K562 (cell line): ENCODE results near the gene CELA1.

Experiments
- BCOR ChIP-seq: fragments of 450-650 bp; IDR thresholded peaks from 2 replicates; pipeline ENCODE4 v1.6.1; 2016
- ELF4 ChIP-seq: fragments of 450-650 bp; formaldehyde crosslinking; IDR thresholded peaks from 2 replicates; pipeline ENCODE4 v1.4.0; 2022; ENCODE audit warnings: missing genetic modification characterization
- EP300 ChIP-seq: IDR thresholded peaks from 2 replicates; pipeline ENCODE4 v1.6.1; 2012; ENCODE audit warnings: low read length, improper control_type of control experiment
- JUNB ChIP-seq: fragments of 450-650 bp; formaldehyde crosslinking; conservative IDR thresholded peaks from 2 replicates; pipeline ENCODE4 v1.4.0; 2020; ENCODE audit warnings: mild to moderate bottlenecking
- MGA ChIP-seq: fragments of 450-650 bp; IDR thresholded peaks from 2 replicates; pipeline ENCODE4 v1.6.1; 2016; ENCODE audit warnings: mild to moderate bottlenecking, moderate library complexity
- POLR2AphosphoS5 ChIP-seq: IDR thresholded peaks from 2 replicates; pipeline ENCODE4 v1.6.1; 2011; ENCODE audit warnings: mild to moderate bottlenecking, low read depth, low read length, moderate library complexity; ENCODE audit not compliant: control insufficient read depth, insufficient read depth
- SP2 ChIP-seq: IDR thresholded peaks from 2 replicates; pipeline ENCODE4 v1.6.1; 2011; ENCODE audit warnings: mild to moderate bottlenecking, low read depth, low read length, moderate library complexity; ENCODE audit not compliant: poor library complexity, severe bottlenecking; ENCODE audit errors: extremely low read depth
- TCF7L2 ChIP-seq: fragments of 150-350 bp; IDR thresholded peaks from 2 replicates; pipeline ENCODE4 v1.6.1; 2016; ENCODE audit warnings: low read depth, mild to moderate bottlenecking, low read length, moderate library complexity
- TF ChIP-seq, protein P1 (sequence below), 2 experiments: fragments of 200-800 bp in 1 of 2; sonication (Bioruptor generic) in 1 of 2; sonication (generic) in 1 of 2; formaldehyde crosslinking in 1 of 2; IDR thresholded peaks in 1 of 2; conservative IDR thresholded peaks in 1 of 2; 2 replicates each; pipeline versions ENCODE4 v1.5.0 to v1.6.1; 2016 to 2020; ENCODE audit warnings: missing compliant biosample characterization in 1 of 2, missing genetic modification characterization in 1 of 2, missing genetic modification reagents in 1 of 2
- TF ChIP-seq, protein P2 (sequence below), 3 experiments: IDR thresholded peaks in 2 of 3; conservative IDR thresholded peaks in 1 of 3; 2 replicates each; pipeline ENCODE4 v1.5.1; 2011 to 2012; ENCODE audit warnings: low read length in 3 of 3, mild to moderate bottlenecking in 3 of 3, control low read depth in 2 of 3, improper control_type of control experiment in 1 of 3, inconsistent platforms in 1 of 3, low read depth in 1 of 3, mixed read lengths in 1 of 3, moderate library complexity in 1 of 3; ENCODE audit not compliant: insufficient read depth in 2 of 3
- TF ChIP-seq, protein P3 (sequence below): fragments of 450-650 bp; conservative IDR thresholded peaks from 2 replicates; pipeline ENCODE4 v1.6.1; 2016; ENCODE audit warnings: missing genetic modification characterization, low read depth, mild to moderate bottlenecking, control low read depth, missing compliant biosample characterization

DNA sequence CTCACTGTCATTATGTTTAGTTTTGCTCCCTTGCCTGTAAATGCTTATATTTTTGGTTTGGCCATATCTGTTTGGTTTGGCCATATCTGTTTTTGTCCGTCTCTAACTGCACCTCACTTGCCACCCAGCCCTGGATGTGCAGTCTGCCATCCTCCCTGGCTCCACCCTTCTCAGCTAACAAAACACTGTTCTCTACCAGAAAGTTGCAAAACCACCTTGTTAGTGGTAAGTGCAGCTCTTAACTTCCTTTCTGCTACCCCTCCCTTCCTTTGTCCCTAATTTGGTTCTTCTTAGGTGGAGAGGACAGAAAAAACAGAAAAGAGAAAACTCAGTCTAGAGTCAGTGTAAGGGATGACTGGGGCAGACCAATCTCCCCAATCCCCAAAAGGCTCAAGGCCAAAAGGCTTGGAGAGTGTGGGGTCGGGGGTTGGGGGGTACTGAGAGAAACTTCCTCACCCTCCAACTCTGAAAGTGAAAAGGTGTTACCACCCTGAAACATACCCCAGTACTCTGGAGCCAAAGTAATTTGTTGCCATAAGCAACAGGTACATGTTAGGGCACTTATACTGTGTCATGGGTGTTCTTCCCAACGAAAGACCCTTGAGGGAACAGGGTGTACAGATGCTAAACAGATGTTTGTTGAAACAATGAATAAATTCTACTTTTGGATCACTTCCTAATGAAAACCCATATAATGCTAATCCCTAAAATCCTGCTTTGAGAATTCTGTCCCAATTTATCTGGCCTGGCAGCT is 27.5 kb downstream of the CELA1 start:
- TF ChIP-seq MGA (no peak), TCF7L2 (no peak), SP2 (no peak), JUNB (CRISPR knock-in tag) (no peak), BCOR (no peak), POLR2AphosphoS5 (no peak), EP300 (no peak), ELF4 (no peak)
- TF ChIP-seq, protein P1, sequence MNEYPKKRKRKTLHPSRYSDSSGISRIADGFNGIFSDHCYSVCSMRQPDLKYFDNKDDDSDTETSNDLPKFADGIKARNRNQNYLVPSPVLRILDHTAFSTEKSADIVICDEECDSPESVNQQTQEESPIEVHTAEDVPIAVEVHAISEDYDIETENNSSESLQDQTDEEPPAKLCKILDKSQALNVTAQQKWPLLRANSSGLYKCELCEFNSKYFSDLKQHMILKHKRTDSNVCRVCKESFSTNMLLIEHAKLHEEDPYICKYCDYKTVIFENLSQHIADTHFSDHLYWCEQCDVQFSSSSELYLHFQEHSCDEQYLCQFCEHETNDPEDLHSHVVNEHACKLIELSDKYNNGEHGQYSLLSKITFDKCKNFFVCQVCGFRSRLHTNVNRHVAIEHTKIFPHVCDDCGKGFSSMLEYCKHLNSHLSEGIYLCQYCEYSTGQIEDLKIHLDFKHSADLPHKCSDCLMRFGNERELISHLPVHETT (CRISPR knock-in tag; conservative IDR thresholded peaks at IDR 0.05 in 1 of 2, IDR thresholded peaks at IDR 0.05 in 1 of 2) = no peak
- TF ChIP-seq, protein P2, sequence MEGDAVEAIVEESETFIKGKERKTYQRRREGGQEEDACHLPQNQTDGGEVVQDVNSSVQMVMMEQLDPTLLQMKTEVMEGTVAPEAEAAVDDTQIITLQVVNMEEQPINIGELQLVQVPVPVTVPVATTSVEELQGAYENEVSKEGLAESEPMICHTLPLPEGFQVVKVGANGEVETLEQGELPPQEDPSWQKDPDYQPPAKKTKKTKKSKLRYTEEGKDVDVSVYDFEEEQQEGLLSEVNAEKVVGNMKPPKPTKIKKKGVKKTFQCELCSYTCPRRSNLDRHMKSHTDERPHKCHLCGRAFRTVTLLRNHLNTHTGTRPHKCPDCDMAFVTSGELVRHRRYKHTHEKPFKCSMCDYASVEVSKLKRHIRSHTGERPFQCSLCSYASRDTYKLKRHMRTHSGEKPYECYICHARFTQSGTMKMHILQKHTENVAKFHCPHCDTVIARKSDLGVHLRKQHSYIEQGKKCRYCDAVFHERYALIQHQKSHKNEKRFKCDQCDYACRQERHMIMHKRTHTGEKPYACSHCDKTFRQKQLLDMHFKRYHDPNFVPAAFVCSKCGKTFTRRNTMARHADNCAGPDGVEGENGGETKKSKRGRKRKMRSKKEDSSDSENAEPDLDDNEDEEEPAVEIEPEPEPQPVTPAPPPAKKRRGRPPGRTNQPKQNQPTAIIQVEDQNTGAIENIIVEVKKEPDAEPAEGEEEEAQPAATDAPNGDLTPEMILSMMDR (IDR thresholded peaks at IDR 0.05 in 2 of 3, conservative IDR thresholded peaks at IDR 0.05 in 1 of 3; ENCODE audit: insufficient read depth in 2 of 3, low read depth in 1 of 3, low read length in 3 of 3) = no peak
- TF ChIP-seq, protein P3, sequence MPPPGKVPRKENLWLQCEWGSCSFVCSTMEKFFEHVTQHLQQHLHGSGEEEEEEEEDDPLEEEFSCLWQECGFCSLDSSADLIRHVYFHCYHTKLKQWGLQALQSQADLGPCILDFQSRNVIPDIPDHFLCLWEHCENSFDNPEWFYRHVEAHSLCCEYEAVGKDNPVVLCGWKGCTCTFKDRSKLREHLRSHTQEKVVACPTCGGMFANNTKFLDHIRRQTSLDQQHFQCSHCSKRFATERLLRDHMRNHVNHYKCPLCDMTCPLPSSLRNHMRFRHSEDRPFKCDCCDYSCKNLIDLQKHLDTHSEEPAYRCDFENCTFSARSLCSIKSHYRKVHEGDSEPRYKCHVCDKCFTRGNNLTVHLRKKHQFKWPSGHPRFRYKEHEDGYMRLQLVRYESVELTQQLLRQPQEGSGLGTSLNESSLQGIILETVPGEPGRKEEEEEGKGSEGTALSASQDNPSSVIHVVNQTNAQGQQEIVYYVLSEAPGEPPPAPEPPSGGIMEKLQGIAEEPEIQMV = no peak
